B cell (primary cell): Measurements from ENCODE around the gene RNF8. TPM values are rescaled to one million over a fixed set of nuclear protein-coding genes. Genes with fewer than 3 reads are reported as not detected.

Experiments used
- ATAC-seq: fragments of 200-7000 bp; cut with Tn5 transposase; one replicate; pipeline ENCODE4 v1.10.0; 2021; ENCODE audit warnings: low read depth, mild to moderate bottlenecking, moderate number of reproducible peaks, moderate library complexity
- CTCF ChIA-PET: fragments of 350-600 bp; sonication (Branson Sonifier 250); formaldehyde crosslinking; loops from one replicate; lab custom pipeline; 2021; ENCODE audit warnings: antibody characterized with exemption, inconsistent platforms; lab: Charles Lee
- POLR2A ChIA-PET: fragments of 350-600 bp; sonication (Branson Sonifier 250); formaldehyde crosslinking; loops from one replicate; lab custom pipeline; 2021; ENCODE audit warnings: antibody characterized with exemption; lab: Charles Lee
- DNase-seq: peaks from one replicate; pipeline ENCODE4 v3.0.0; 2013
- H2AFZ ChIP-seq: 2 replicates; pipeline ENCODE4 v1.6.1; 2012; ENCODE audit warnings: mild to moderate bottlenecking, low read depth, low read length; ENCODE audit not compliant: insufficient read depth, poor library complexity, severe bottlenecking
- H3K27ac ChIP-seq, 2 donors: 1 replicate in 1 of 2; 2 replicates in 1 of 2; pipeline ENCODE4 v1.5.1; 2012 to 2013; ENCODE audit warnings: low read length in 2 of 2, mild to moderate bottlenecking in 2 of 2, moderate library complexity in 1 of 2
- H3K27me3 ChIP-seq, 4 experiments: fragments of 200-600 bp in 1 of 4; sonication (generic) in 1 of 4; replicated peaks in 1 of 4; 1 replicate in 2 of 4; 2 replicates in 2 of 4; pipeline versions ENCODE4 v1.6.1 to v1.7.0; 2013 to 2016; ENCODE audit warnings: low read length in 3 of 4, mild to moderate bottlenecking in 2 of 4, mixed read lengths in 1 of 4, moderate library complexity in 1 of 4; ENCODE audit not compliant: insufficient read depth in 4 of 4, control insufficient read depth in 3 of 4; ENCODE audit errors: control extremely low read depth in 1 of 4
- H3K36me3 ChIP-seq, 2 experiments: replicated peaks in 1 of 2; 1 replicate in 1 of 2; 2 replicates in 1 of 2; pipeline versions ENCODE4 v1.6.1 to v1.7.1; 2013; ENCODE audit warnings: low read length in 1 of 2; ENCODE audit not compliant: insufficient read depth in 2 of 2, control insufficient read depth in 1 of 2; ENCODE audit errors: control extremely low read depth in 1 of 2, extremely low read depth in 1 of 2
- H3K4me1 ChIP-seq, 2 donors: fragments of 200-600 bp in 1 of 2; sonication (generic) in 1 of 2; 1 replicate in 1 of 2; 2 replicates in 1 of 2; pipeline versions ENCODE4 v1.5.1 to v1.6.1; 2013 to 2017; ENCODE audit warnings: low read length in 2 of 2; ENCODE audit not compliant: control insufficient read depth in 2 of 2, insufficient read depth in 2 of 2
- H3K4me2 ChIP-seq: replicated peaks from 2 replicates; pipeline ENCODE3; 2012; ENCODE audit warnings: mild to moderate bottlenecking, low read depth, low read length; ENCODE audit not compliant: poor library complexity, severe bottlenecking
- H3K4me3 ChIP-seq, 5 experiments: fragments of 200-600 bp in 1 of 5; sonication (generic) in 1 of 5; 1 replicate in 3 of 5; 2 replicates in 2 of 5; pipeline versions ENCODE4 v1.5.1 to v1.7.0; 2011 to 2016; ENCODE audit warnings: low read length in 4 of 5, mild to moderate bottlenecking in 4 of 5, low read depth in 2 of 5, control low read depth in 1 of 5, moderate library complexity in 1 of 5; ENCODE audit not compliant: insufficient read depth in 1 of 5; ENCODE audit errors: control extremely low read depth in 1 of 5, extremely low read depth in 1 of 5
- H3K79me2 ChIP-seq: fragments of 200-600 bp; sonication (generic); one replicate; pipeline ENCODE4 v1.6.0; 2016; ENCODE audit warnings: low read length; ENCODE audit not compliant: control insufficient read depth, insufficient read depth
- H3K9ac ChIP-seq: fragments of 200-600 bp; sonication (generic); 2 replicates; pipeline ENCODE4 v1.6.1; 2017; ENCODE audit warnings: mild to moderate bottlenecking, low read length, moderate library complexity
- H3K9me3 ChIP-seq, 3 donors: one replicate each; pipeline versions ENCODE4 v1.6.1 to v1.7.1; 2013; ENCODE audit warnings: low read length in 2 of 3; ENCODE audit not compliant: control insufficient read depth in 2 of 3, insufficient read depth in 1 of 3; ENCODE audit errors: control extremely low read depth in 1 of 3
- H4K20me1 ChIP-seq: 2 replicates; pipeline ENCODE4 v1.6.0; 2012; ENCODE audit warnings: mild to moderate bottlenecking, low read length; ENCODE audit not compliant: insufficient read depth, control insufficient read depth, poor library complexity, severe bottlenecking
- H3K27ac Mint-ChIP-seq: one replicate; pipeline ENCODE4 v1.8.0; 2021; ENCODE audit warnings: mixed read lengths
- H3K27me3 Mint-ChIP-seq: one replicate; pipeline ENCODE4 v1.8.0; 2021; ENCODE audit warnings: mixed read lengths
- H3K4me1 Mint-ChIP-seq: one replicate; pipeline ENCODE4 v1.8.0; 2021; ENCODE audit warnings: mixed read lengths
- H3K4me3 Mint-ChIP-seq: one replicate; pipeline ENCODE4 v1.8.0; 2021; ENCODE audit warnings: mixed read lengths
- H3K9me3 Mint-ChIP-seq: one replicate; pipeline ENCODE4 v1.8.0; 2022; ENCODE audit warnings: mixed read lengths; ENCODE audit not compliant: insufficient read depth
- CTCF ChIP-seq: fragments of 200-600 bp; IDR thresholded peaks from one replicate; pipeline ENCODE4 v1.8.0; 2022; ENCODE audit warnings: antibody characterized with exemption, mild to moderate bottlenecking
- EZH2 ChIP-seq: IDR thresholded peaks from 2 replicates; pipeline ENCODE4 v1.6.1; 2012; ENCODE audit warnings: borderline replicate concordance, low read depth, mild to moderate bottlenecking, moderate library complexity, low read length; ENCODE audit not compliant: insufficient read depth, poor library complexity, severe bottlenecking
- WGBS: methylation state at CpG from one replicate; pipeline ENCODE4 v1.1.5; 2013; ENCODE audit warnings: missing lambda C conversion rate; ENCODE audit not compliant: insufficient coverage; 5-methylcytosine and 5-hydroxymethylcytosine counted together
- intact Hi-C: fragments of 100-400 bp; cut with micrococcal nuclease; formaldehyde crosslinking; loops from one replicate; pipeline ENCODE4 v1.10.0; 2022
- polyA plus RNA-seq: library from polyadenylated mRNA; depleted of rRNA; stranded (reverse); fragments of >200 nt; gene quantifications from 2 replicates; pipeline ENCODE4 v1.2.3, GENCODE V29; 2012
- total RNA-seq, 2 donors: library from RNA; stranded (reverse); fragments of 120-200 nt in 1 of 2; gene quantifications; 1 replicate in 1 of 2; 2 replicates in 1 of 2; pipeline versions ENCODE4 v1.2.3 to v1.2.4, GENCODE V29; 2013 to 2022

Gene RNF8
- total and polyA plus RNA-seq, 2 donors (not counting 1 experiment from before 2014, with no cell fraction given): 5.3 to 16.9 TPM

GRCh38 chr6:37376078-37376743 is 22.4 kb downstream of the RNF8 start:
- no peak for TF ChIP-seq EZH2
- no peak for TF ChIP-seq CTCF
- DNase-seq (peak; percentile 62), ATAC-seq (peak; percentile 49)
- Histone ChIP-seq H3K27ac (peak overlapping the region; percentile 70 to 77), H4K20me1 (no peaks in the 10 kb centered on the region), H3K79me2 (no peaks in the 10 kb centered on the region), H3K27me3 (no peaks in the 10 kb centered on the region), H3K9me3 (no peaks in the 10 kb centered on the region), H3K36me3 (peaks cover 0 to 17% of the 10 kb centered on the region in 2 experiments), H3K4me2 (peak overlapping the region; percentile 40), H3K4me1 (peaks cover 30 to 47% of the 10 kb centered on the region in 2 donors), H3K4me3 (peak overlapping the region in 1 of 5 experiments; percentile 2), H3K9ac (peak overlapping the region; percentile 2), H2AFZ (no peak overlapping the region)
- Mint-ChIP-seq H3K27ac (peak overlapping the region; percentile 72), H3K9me3 (no peaks in the 10 kb centered on the region), H3K4me1 (peaks cover 41% of the 10 kb centered on the region), H3K4me3 (peak overlapping the region; percentile 46), H3K27me3 (no peaks in the 10 kb centered on the region)
- no CpG with 5 or more reads among the region's 4 CpGs for WGBS
- POLR2A ChIA-PET: no interaction called here
- CTCF ChIA-PET: interaction anchor here (0.7 to 1.2 kb wide), 2 partner anchors 47 to 51 kb away, joined by 3 to 4 read pairs; no protein-coding TSS in a partner anchor
- intact Hi-C loops: no loop called here

DNA sequence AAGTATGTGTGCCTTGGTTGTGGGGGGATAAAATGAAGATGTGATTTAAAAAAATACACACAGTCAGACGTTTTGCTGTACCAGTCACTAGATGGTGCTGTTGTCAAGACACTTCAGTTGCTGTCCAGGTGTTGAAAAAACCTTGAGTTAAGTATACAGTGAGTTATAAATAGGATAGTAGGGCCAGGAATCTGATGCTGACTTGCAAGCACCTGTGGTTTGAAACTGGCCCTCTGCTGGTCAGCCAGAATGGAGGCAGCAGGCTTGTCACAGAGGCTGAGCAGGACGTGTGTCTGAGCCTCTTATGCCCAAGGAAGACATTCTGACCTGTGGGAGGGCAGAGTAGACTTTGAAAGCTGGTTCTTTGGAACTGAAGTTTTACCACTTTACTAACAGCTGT is 27.8 kb downstream of the RNF8 start:
- no peaks in the 10 kb centered on the region for H3K27me3 Mint-ChIP-seq
- POLR2A ChIA-PET: no interaction called here

More for the DNA sequence above, 27.8 kb downstream of the RNF8 start:
- ATAC-seq: peak; percentile 28
- TF ChIP-seq CTCF: peak; percentile 75
- TF ChIP-seq EZH2: no peak
- no peaks in the 10 kb centered on the region for H3K9me3 Mint-ChIP-seq
- Histone ChIP-seq H3K9ac (no peak overlapping the region), H3K27me3 (no peaks in the 10 kb centered on the region), H3K4me3 (no peak overlapping the region), H3K4me2 (no peak overlapping the region), H2AFZ (no peak overlapping the region), H3K9me3 (no peaks in the 10 kb centered on the region), H3K27ac (no peak overlapping the region), H4K20me1 (no peaks in the 10 kb centered on the region), H3K4me1 (peaks cover 8 to 26% of the 10 kb centered on the region in 2 donors), H3K36me3 (peaks cover 1 to 35% of the 10 kb centered on the region in 2 experiments), H3K79me2 (no peaks in the 10 kb centered on the region)
- peaks cover 23% of the 10 kb centered on the region for H3K4me1 Mint-ChIP-seq
- H3K4me3 Mint-ChIP-seq: no peak overlapping the region
- intact Hi-C loops: loop anchor here (1.0 to 5.0 kb wide), 2 partner anchors 52 to 311 kb away; partner anchors contain the start of gene CMTR1
- DNase-seq: peak; percentile 67
- CTCF ChIA-PET: interaction anchor here (0.9 to 4.2 kb wide), 5 partner anchors 10 to 184 kb away, joined by 3 to 21 read pairs (median 4); no protein-coding TSS in a partner anchor
- H3K27ac Mint-ChIP-seq: no peak overlapping the region
- 42% methylated on average over 2 of the region's 2 CpGs for WGBS
